Uterus (tissue), 4 donors: Measurements from ENCODE around the gene VSIG4. TPM values are rescaled to one million over a fixed set of nuclear protein-coding genes. Genes with fewer than 3 reads are reported as not detected.
"Not testable (repeated sequence)": the region's sequence is repeated elsewhere in the genome, so short reads cannot be mapped to it uniquely, and the experiment has no call there.

Experiments
- DNase-seq, 2 donors: peaks; one replicate each; pipeline ENCODE4 v3.0.0-alpha.2; 2019 to 2020
- H3K27ac ChIP-seq, 2 donors: fragments of 200-600 bp; sonication (generic); 1 replicate in 1 of 2; 2 replicates in 1 of 2; pipeline ENCODE4 v1.5.1; 2016 to 2018
- H3K27me3 ChIP-seq, 2 donors: fragments of 200-600 bp; sonication (generic); one replicate each; pipeline ENCODE4 v1.5.1; 2018 to 2019; ENCODE audit warnings: control low read depth in 1 of 2
- H3K36me3 ChIP-seq, 2 donors: fragments of 200-600 bp; sonication (generic); one replicate each; pipeline ENCODE4 v1.5.1; 2019; ENCODE audit warnings: control low read depth in 1 of 2
- H3K4me1 ChIP-seq, 2 donors: fragments of 200-600 bp; sonication (generic); one replicate each; pipeline ENCODE4 v1.5.1; 2018 to 2019; ENCODE audit warnings: control low read depth in 1 of 2
- H3K4me3 ChIP-seq, 2 donors: fragments of 200-600 bp; sonication (generic); 1 replicate in 1 of 2; 2 replicates in 1 of 2; pipeline ENCODE4 v1.5.1; 2018 to 2019; ENCODE audit warnings: mild to moderate bottlenecking in 1 of 2
- H3K9me3 ChIP-seq, 2 donors: fragments of 200-600 bp; sonication (generic); one replicate each; pipeline ENCODE4 v1.5.1; 2019; ENCODE audit warnings: control low read depth in 1 of 2
- POLR2A ChIP-seq, 2 donors: fragments of 450-650 bp; IDR thresholded peaks; one replicate each; pipeline ENCODE4 v1.6.1; 2016; ENCODE audit warnings: antibody characterized with exemption in 2 of 2, mild to moderate bottlenecking in 1 of 2, moderate library complexity in 1 of 2
- intact Hi-C: fragments of 100-400 bp; cut with DNase I; formaldehyde crosslinking; loops from one replicate; pipeline ENCODE4 v1.15.1; 2023; ENCODE audit warnings: low total_unique reads
- total RNA-seq, 4 donors: library from RNA; depleted of rRNA in 3 of 4; stranded (reverse); fragments of >200 nt in 3 of 4; gene quantifications; one replicate each; pipeline versions ENCODE4 v1.1.0 to v1.2.4, GENCODE V29; 2014 to 2023
- TF ChIP-seq, protein P1 (sequence below), 4 experiments: fragments of 200-600 bp in 2 of 4; fragments of 450-650 bp in 2 of 4; sonication (generic) in 2 of 4; IDR thresholded peaks; one replicate each; pipeline ENCODE4 v1.5.1; 2016 to 2019; ENCODE audit warnings: antibody characterized with exemption in 4 of 4, mild to moderate bottlenecking in 2 of 4, moderate library complexity in 1 of 4
- donor health status: DM: yes; HTN: yes; CAD: no.

The VSIG4 gene
- total RNA-seq, 4 donors from 2014 or later: 13.4 to 120 (median 16.7) TPM

DNA sequence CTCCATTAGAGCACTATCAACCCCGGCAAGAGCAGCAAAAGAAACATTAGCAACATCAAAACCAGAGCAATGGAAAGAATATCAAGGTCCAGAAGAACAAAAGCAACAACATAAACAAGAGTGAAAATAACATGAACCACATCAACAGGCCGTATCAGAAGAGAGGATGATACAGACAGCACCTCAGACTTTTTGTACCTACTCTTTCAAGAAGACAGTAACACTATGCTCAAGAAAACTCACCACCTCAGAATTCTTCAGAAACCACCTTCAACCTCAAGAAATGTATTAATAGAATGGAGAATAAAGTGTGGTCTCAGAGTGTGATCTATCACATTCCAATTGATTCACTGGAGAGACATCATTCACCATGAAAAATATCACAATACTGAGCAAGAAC is 46.5 kb downstream of the VSIG4 start:
- DNase-seq: no peak

GRCh38 chrX:65990702-65991101 is 49.2 kb downstream of the VSIG4 start:
- Histone ChIP-seq H3K27ac (no peak overlapping the region), H3K4me3 (no peak overlapping the region), H3K27me3 (no peaks in the 10 kb centered on the region), H3K36me3 (no peaks in the 10 kb centered on the region), H3K9me3 (no peaks in the 10 kb centered on the region), H3K4me1 (no peaks in the 10 kb centered on the region)
- TF ChIP-seq, protein P1, sequence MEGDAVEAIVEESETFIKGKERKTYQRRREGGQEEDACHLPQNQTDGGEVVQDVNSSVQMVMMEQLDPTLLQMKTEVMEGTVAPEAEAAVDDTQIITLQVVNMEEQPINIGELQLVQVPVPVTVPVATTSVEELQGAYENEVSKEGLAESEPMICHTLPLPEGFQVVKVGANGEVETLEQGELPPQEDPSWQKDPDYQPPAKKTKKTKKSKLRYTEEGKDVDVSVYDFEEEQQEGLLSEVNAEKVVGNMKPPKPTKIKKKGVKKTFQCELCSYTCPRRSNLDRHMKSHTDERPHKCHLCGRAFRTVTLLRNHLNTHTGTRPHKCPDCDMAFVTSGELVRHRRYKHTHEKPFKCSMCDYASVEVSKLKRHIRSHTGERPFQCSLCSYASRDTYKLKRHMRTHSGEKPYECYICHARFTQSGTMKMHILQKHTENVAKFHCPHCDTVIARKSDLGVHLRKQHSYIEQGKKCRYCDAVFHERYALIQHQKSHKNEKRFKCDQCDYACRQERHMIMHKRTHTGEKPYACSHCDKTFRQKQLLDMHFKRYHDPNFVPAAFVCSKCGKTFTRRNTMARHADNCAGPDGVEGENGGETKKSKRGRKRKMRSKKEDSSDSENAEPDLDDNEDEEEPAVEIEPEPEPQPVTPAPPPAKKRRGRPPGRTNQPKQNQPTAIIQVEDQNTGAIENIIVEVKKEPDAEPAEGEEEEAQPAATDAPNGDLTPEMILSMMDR (IDR thresholded peaks at IDR 0.05): no peak
- no peak for TF ChIP-seq POLR2A (IDR thresholded peaks at IDR 0.05)
- no peak for DNase-seq
- intact Hi-C loops: no loop called here

More for the DNA sequence above, 46.5 kb downstream of the VSIG4 start:
- no peak for TF ChIP-seq POLR2A (IDR thresholded peaks at IDR 0.05)
- TF ChIP-seq, protein P1 (IDR thresholded peaks at IDR 0.05): no peak
- intact Hi-C loops: no loop called here
- no peak overlapping the region for H3K4me3 ChIP-seq
- no peak overlapping the region for H3K27ac ChIP-seq
- H3K36me3 ChIP-seq: no peaks in the 10 kb centered on the region
- H3K9me3 ChIP-seq: no peaks in the 10 kb centered on the region
- no peaks in the 10 kb centered on the region for H3K27me3 ChIP-seq
- H3K4me1 ChIP-seq: no peaks in the 10 kb centered on the region

DNA sequence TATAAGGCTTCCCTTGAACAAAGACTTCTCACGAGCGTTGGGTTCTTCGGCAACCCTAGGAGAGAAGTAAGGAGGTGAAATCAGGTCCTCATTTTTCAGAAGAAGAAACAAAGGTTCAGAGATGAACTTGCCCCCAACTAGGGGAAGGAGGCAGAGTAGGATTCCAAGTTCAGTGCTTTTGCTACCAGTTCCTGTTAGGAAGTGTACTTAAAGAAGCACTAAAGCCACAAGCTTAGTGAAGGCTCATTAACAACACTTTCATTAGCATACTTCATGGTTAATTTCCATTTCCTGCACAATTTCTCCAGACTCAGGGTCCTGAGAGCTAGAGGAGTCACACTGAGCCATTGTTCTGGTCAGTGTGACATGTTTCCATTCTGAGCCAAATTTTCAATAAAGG is 52.1 kb downstream of the VSIG4 start:
- TF ChIP-seq, protein P1 (IDR thresholded peaks at IDR 0.05): no peak
- TF ChIP-seq POLR2A (IDR thresholded peaks at IDR 0.05): no peak
- Histone ChIP-seq H3K27me3 (no peaks in the 10 kb centered on the region), H3K27ac (no peak overlapping the region), H3K4me1 (no peaks in the 10 kb centered on the region), H3K36me3 (no peaks in the 10 kb centered on the region), H3K9me3 (no peaks in the 10 kb centered on the region), H3K4me3 (no peak overlapping the region)
- no peak for DNase-seq
- intact Hi-C loops: loop anchor here (5.0 kb wide), 1 partner anchor 406 kb away; no protein-coding TSS in a partner anchor

GRCh38 chrX:65985922-65986588 is 53.8 kb downstream of the VSIG4 start:
- Histone ChIP-seq H3K9me3 (no peaks in the 10 kb centered on the region), H3K27ac (no peak overlapping the region), H3K27me3 (no peaks in the 10 kb centered on the region), H3K4me1 (no peaks in the 10 kb centered on the region), H3K36me3 (no peaks in the 10 kb centered on the region), H3K4me3 (no peak overlapping the region)
- DNase-seq: peak; percentile 12 to 23
- intact Hi-C loops: loop anchor here (5.0 kb wide), 1 partner anchor 404 kb away; no protein-coding TSS in a partner anchor
- TF ChIP-seq, protein P1 (IDR thresholded peaks at IDR 0.05): peak; percentile 41 to 56 (median 50)
- TF ChIP-seq POLR2A (IDR thresholded peaks at IDR 0.05): no peak

- intact Hi-C loops: loop anchor here (5.0 kb wide), 1 partner anchor 403 kb away; no protein-coding TSS in a partner anchor
- no peaks in the 10 kb centered on the region for H3K27me3 ChIP-seq
- H3K9me3 ChIP-seq: no peaks in the 10 kb centered on the region
- H3K36me3 ChIP-seq: no peaks in the 10 kb centered on the region
- DNase-seq: no peak
- no peak overlapping the region for H3K4me3 ChIP-seq
- no peaks in the 10 kb centered on the region for H3K4me1 ChIP-seq
- TF ChIP-seq POLR2A (IDR thresholded peaks at IDR 0.05): no peak
- TF ChIP-seq, protein P1 (IDR thresholded peaks at IDR 0.05): no peak
- H3K27ac ChIP-seq: no peak overlapping the region
Measured at GRCh38 chrX:65985211-65985610, 54.7 kb downstream of the VSIG4 start.

DNA sequence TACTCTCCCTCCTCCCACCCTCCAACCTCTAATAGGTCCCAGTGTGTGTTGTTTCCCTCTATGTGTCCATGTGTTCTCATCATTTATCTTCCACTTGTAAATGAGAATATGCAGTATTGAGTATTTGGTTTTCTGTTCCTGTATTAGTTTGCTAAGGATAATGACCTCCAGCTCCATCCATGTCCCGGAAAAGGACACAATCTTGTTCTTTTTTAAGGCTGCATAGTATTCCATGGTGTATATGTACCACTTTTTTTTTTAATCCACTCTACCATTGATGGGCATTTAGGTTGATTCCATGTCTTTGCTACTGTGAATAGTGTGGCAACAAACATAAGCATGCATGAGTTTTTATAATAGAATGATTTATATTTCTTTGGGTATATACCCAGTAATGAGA is 62.7 kb downstream of the VSIG4 start:
- H3K36me3 ChIP-seq, intact Hi-C loops, H3K4me1 ChIP-seq: not testable (repeated sequence)

More for the DNA sequence above, 62.7 kb downstream of the VSIG4 start:
- H3K9me3 ChIP-seq, H3K4me3 ChIP-seq, DNase-seq, H3K27ac ChIP-seq, H3K27me3 ChIP-seq: not testable (repeated sequence)
